ENCODE data around the gene PTPRN2. TPM values are rescaled to one million over a fixed set of nuclear protein-coding genes. Genes with fewer than 3 reads are reported as not detected.
"Not testable (repeated sequence)": the region's sequence is repeated elsewhere in the genome, so short reads cannot be mapped to it uniquely, and the experiment has no call there.

Gene PTPRN2
- total and polyA plus RNA-seq, 2 of the 13 experiments (the other 11 are each of a cell fraction or from before 2014, with no cell fraction given) = 2.5 to 24.2 TPM

DNA sequence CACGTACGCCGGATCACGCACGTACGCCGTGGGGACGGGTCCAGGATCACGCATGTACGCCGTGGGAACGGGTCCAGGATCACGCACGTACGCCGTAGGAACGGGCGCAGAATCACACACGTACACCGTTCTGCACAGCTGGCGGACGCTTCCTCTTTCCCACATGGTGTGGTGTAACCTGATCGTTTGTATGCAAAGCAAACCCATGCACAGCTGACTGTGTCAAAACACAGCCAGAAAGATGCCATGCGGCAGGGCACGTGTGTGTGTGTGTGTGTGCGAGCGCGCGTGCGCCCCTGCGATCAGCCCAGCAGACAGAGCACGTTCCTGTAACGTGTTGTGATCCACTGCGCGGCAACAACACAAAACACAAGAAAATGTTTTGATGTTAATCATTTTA is 677.2 kb downstream of the PTPRN2 start:
- POLR2A ChIA-PET = no interaction called here
- no peak for FAIRE-seq
- intact Hi-C loops (cut with micrococcal nuclease; ENCODE audit: unreplicated experiment) = no loop called here

DNA sequence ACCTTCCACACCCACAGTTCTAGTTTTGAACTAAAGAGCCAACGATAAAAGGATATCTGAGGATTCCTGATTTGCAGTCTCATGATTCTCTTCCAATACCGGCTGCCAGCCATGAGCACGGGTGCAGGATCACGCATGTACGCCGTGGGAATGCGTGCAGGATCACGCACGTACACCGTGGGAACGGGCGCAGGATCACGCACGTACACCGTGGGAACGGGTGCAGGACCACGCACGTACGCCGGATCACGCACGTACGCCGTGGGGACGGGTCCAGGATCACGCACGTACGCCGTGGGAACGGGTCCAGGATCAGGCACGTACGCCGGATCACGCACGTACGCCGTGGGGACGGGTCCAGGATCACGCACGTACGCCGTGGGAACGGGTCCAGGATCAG is 677.6 kb downstream of the PTPRN2 start:
- in situ Hi-C loops (cut with HindIII; ENCODE audit: extremely low pct_ligation_motif_present, low pct_unique_long_range_greater_than_20kb); FAIRE-seq; intact Hi-C loops (cut with micrococcal nuclease; ENCODE audit: unreplicated experiment); H3K4me3 ChIP-seq (replicated peaks in 1 of 3; ENCODE audit: insufficient read depth in 1 of 3, low read depth in 2 of 3, low read length in 3 of 3); POLR2A ChIA-PET; H3K9me3 ChIP-seq (ENCODE audit: low read length); H3K36me3 ChIP-seq (replicated peaks in 1 of 2; ENCODE audit: control insufficient read depth in 1 of 2, insufficient read depth in 2 of 2, low read length in 2 of 2); H2AFZ ChIP-seq (ENCODE audit: low read length); CTCF ChIA-PET (ENCODE audit: low intra/inter-chr PET ratio, low total read pairs); DNase-seq (ENCODE audit: low spot score); H3K27me3 ChIP-seq (ENCODE audit: control insufficient read depth in 1 of 2, insufficient read depth in 2 of 2, low read length in 2 of 2); H3K9ac ChIP-seq (ENCODE audit: insufficient read depth, low read depth, low read length); H3K79me2 ChIP-seq (ENCODE audit: insufficient read depth, low read length); BruUV-seq (replicated peaks); ATAC-seq; H3K4me2 ChIP-seq (ENCODE audit: low read depth, low read length); H3K27ac ChIP-seq (ENCODE audit: extremely low read length, insufficient read depth, low read length); H4K20me1 ChIP-seq (ENCODE audit: insufficient read depth, low read length): not testable (repeated sequence)
- peaks cover 12% of the 10 kb centered on the region; the same call in 1 of the 2 replicates for H3K4me1 ChIP-seq (ENCODE audit: insufficient read depth, low read length)
- WGBS (ENCODE audit: low lambda C conversion rate) = 96% methylated on average over 40 of the region's 43 CpGs

More for the DNA sequence above, 677.2 kb downstream of the PTPRN2 start:
- no peaks in the 10 kb centered on the region for H3K36me3 ChIP-seq (replicated peaks in 1 of 2; ENCODE audit: control insufficient read depth in 1 of 2, insufficient read depth in 2 of 2, low read length in 2 of 2)
- no peak overlapping the region for H3K4me3 ChIP-seq (replicated peaks in 1 of 3; ENCODE audit: insufficient read depth in 1 of 3, low read depth in 2 of 3, low read length in 3 of 3)
- WGBS (ENCODE audit: low lambda C conversion rate) = 94% methylated on average over 35 of the region's 35 CpGs
- no TSS peak for BruUV-seq (replicated peaks)
- in situ Hi-C loops (cut with HindIII; ENCODE audit: extremely low pct_ligation_motif_present, low pct_unique_long_range_greater_than_20kb) = no loop called here
- CTCF ChIA-PET (ENCODE audit: low intra/inter-chr PET ratio, low total read pairs) = no interaction called here
- H3K27me3 ChIP-seq (ENCODE audit: control insufficient read depth in 1 of 2, insufficient read depth in 2 of 2, low read length in 2 of 2) = no peaks in the 10 kb centered on the region; a peak in 1 of 5 replicates
- DNase-seq (ENCODE audit: low spot score) (no peak), ATAC-seq (no peak)
- H2AFZ ChIP-seq (ENCODE audit: low read length) = no peak overlapping the region
- H4K20me1 ChIP-seq (ENCODE audit: insufficient read depth, low read length) = peaks cover 2% of the 10 kb centered on the region; the same call in 1 of the 2 replicates
- no peak overlapping the region for H3K4me2 ChIP-seq (ENCODE audit: low read depth, low read length)
- H3K4me1 ChIP-seq (ENCODE audit: insufficient read depth, low read length) = peaks cover 12% of the 10 kb centered on the region; the same call in 1 of the 2 replicates
- H3K79me2 ChIP-seq (ENCODE audit: insufficient read depth, low read length) = no peaks in the 10 kb centered on the region
- no peak overlapping the region for H3K27ac ChIP-seq (ENCODE audit: extremely low read length, insufficient read depth, low read length)
- no peaks in the 10 kb centered on the region; the same call in 1 of the 2 replicates for H3K9me3 ChIP-seq (ENCODE audit: low read length)
- no peak overlapping the region for H3K9ac ChIP-seq (ENCODE audit: insufficient read depth, low read depth, low read length)
- TF ChIP-seq NFYC (CRISPR knock-in tag; IDR thresholded peaks at IDR 0.05) (no peak), MTF2 (CRISPR knock-in tag; IDR thresholded peaks at IDR 0.05; ENCODE audit: borderline replicate concordance) (no peak), ZNF264 (CRISPR knock-in tag; IDR thresholded peaks at IDR 0.05) (no peak), ZNF546 (CRISPR knock-in tag; conservative IDR thresholded peaks at IDR 0.05) (no peak), THYN1 (CRISPR knock-in tag; IDR thresholded peaks at IDR 0.05; ENCODE audit: borderline replicate concordance, low read depth) (no peak), ZNF839 (CRISPR knock-in tag; IDR thresholded peaks at IDR 0.05; ENCODE audit: borderline replicate concordance) (no peak), BRCA1 (CRISPR knock-in tag; IDR thresholded peaks at IDR 0.05) (no peak)
